Activated CD8-positive, alpha-beta memory T cell treated with anti-CD3 and anti-CD28 coated beads, Interleukin-2, amount 50 U/mL, for 24 hours (primary cell): Measurements from ENCODE around the gene HYOU1.
A peak's percentile ranks its signal among the peaks of the same experiment; 100 is the strongest.
"Not testable (repeated sequence)": the region's sequence is repeated elsewhere in the genome, so short reads cannot be mapped to it uniquely, and the experiment has no call there.

ENCODE experiments used
- DNase-seq: peaks from one replicate; pipeline ENCODE4 v3.0.0-alpha.2; 2020; ENCODE audit errors: extremely low read depth

Gene HYOU1

GRCh38 chr11:119087747-119088241, 30.8 kb upstream of the HYOU1 start:
- DNase-seq: no peak

GRCh38 chr11:119087123-119087522, 30.1 kb upstream of the HYOU1 start:
- DNase-seq: no peak

DNA sequence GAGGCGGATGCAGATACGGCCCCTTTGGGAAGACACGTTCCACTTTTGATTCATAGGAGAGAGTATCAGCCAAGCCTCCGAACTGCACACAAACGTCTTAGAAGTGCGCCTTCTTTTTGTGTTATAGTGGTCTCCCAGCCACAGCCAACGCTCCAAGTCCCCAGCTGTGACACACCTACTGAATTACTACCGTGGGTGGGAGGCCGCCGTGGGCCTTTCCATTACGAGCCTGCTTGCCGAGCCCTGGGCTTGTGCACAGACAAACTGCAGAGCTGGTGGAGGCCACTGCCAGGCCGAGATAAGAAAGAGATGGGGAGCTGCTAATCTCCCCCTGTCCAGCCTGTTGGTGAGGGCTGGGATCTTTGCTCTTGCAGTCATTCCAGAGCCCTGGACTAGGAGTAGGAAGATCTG, 28.4 kb upstream of the HYOU1 start:
- DNase-seq: no peak

- peak; percentile 85 for DNase-seq
Measured at GRCh38 chr11:119084663-119085436, 27.8 kb upstream of the HYOU1 start, which contains the start of gene HMBS. HMBS (plus strand) TSS chr11:119084881; CDS start chr11:119085034, 153 bp downstream.

- DNase-seq: no peak
Measured at GRCh38 chr11:119081682-119082260, 24.8 kb upstream of the HYOU1 start.

GRCh38 chr11:119078675-119079420, 21.8 kb upstream of the HYOU1 start:
- no peak for DNase-seq

DNA sequence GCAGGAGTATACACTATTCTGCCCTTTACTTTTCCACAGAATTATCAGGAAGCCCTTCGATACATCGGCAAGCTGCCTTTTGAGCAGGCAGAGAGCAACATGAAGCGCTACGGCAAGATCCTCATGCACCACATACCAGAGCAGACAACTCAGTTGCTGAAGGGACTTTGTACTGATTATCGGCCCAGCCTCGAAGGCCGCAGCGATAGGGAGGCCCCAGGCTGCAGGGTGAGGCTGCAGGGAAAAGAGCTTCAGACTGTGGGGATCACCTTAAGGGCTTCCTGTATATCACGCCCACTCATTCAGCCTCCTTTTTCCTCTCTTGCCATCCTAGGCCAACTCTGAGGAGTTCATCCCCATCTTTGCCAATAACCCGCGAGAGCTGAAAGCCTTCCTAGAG, 20.8 kb upstream of the HYOU1 start:
- DNase-seq: no peak

- peak; percentile 93 for DNase-seq
Measured at GRCh38 chr11:119067371-119068222, 10.6 kb upstream of the HYOU1 start, which contains the start of gene VPS11. VPS11 (plus strand) TSS chr11:119067818; CDS start chr11:119067824, 6 bp downstream.

DNA sequence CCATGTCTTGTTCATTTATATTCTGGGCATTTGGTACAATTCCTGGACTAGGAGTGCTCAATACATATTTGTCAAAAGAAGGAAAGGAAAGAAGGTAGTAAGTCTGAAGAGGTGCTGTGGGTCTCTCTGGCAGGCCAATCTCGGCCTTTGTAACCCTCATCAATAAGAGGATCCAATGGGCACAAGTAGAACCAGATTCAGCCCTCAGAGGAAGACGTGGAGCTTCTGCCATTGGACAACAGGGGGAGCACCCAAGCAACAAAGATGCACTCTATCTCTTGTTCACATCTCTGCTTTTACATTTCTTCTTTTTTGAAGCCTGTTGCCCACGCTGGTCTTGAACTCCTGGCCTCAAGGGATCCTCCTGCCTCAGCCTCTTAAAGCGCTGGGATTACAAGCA, 8.4 kb upstream of the HYOU1 start:
- DNase-seq: peak; percentile 13

- no peak for DNase-seq
Measured at GRCh38 chr11:119062779-119063178, 5.8 kb upstream of the HYOU1 start.

DNA sequence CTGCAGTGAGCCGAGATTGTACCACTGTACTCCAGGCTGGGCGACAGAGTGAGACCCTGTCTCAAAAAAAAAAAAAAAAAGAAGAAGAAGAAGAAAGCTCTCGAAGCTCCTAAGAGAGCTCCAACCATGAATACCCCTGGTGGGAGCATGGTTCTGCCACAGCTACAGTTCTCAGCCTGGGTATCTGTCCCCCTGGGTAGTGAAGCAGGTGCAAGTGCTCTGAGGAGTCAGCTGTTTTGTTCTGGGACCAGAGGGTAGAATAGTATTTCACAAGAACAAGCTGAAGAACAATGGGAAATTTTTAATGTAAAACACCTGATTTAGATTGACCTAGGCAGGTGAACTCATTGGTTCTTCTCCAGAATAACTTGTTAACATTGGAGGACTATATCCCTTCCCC, 4.3 kb upstream of the HYOU1 start:
- DNase-seq: no peak

- DNase-seq: not testable (repeated sequence)
Measured at GRCh38 chr11:119059128-119059527, 2.1 kb upstream of the HYOU1 start.

- no peak for DNase-seq
Measured at GRCh38 chr11:119056421-119056999, 495 bp downstream of the HYOU1 start.

- DNase-seq: no peak
Measured at GRCh38 chr11:119055901-119056300, 1.1 kb downstream of the HYOU1 start.

GRCh38 chr11:119054418-119054817, 2.6 kb downstream of the HYOU1 start:
- no peak for DNase-seq

DNA sequence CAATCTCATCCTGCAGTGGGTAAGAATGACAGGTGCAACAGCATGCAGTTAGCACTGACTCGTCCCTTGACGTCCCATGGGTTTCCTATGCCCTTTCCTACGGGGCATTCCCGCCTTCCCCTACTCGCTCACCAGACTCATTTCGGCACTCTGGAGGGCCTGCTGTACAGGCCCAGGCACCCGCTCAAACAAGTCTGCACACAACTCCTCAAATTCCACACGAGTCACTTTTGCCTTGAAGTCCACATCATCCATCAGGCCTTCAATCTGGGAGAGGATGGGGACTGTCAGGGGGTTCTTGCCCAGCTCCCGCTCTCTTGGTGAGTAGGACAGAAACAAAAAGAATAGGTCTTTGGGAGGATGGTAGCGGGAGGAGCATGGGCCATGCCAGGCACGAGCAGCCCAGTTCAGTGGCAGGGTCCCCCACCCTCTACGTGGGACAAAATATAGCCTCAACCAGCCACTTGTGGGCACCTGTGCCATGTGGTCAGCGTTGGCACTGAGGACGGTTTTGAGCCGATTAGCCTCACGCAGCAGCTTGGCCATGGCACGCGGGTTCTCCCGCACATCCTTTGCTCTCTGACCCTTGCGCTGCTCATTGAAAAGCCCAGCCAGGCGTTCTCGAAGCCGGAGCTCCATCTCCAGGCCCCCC, 4.7 kb downstream of the HYOU1 start:
- no peak for DNase-seq

DNA sequence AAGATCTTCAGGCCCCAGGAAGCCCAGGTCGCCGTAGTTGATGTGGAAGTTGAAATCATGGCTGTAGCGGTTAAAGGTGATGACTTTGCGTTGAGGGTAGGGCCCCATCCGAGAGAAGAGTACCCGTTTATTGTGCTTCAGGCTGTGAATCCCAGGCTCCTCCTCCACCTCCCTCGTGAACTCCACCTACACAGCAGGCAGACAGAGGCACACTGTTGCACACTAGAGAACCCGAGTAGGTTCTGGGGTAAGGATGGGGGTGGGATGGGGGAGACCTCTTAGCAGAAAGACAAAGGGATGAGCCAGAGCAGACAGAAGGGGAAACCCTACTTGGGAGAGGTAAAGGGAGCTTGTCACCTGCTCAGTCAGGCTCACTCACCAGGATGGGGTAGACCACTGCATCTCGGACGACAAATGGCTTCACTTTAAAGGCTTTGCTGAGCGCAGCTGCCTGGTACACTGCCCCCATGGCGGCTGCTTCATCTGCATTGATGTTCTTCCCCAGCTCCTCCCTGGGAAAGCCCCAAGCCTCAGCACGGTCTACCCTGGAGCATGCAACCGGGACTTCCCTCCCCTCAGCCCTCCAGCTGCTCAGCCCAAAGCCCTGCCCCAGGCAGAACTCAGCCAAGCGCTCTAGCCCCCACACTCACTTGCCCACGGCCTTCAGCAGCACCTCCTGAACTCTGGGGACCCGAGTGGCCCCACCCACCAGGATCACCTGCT, 5.4 kb downstream of the HYOU1 start:
- no peak for DNase-seq

GRCh38 chr11:119049081-119049480, 7.9 kb downstream of the HYOU1 start:
- no peak for DNase-seq

- no peak for DNase-seq
Measured at GRCh38 chr11:119048644-119049043, 8.4 kb downstream of the HYOU1 start.

GRCh38 chr11:119047205-119047604, 9.8 kb downstream of the HYOU1 start:
- no peak for DNase-seq
